ENCODE measurements around the gene PCMTD2.

GRCh38 chr20:64276817-64277216, 21.3 kb downstream of the PCMTD2 start:
- no peak for TF ChIP-seq POLR2A (IDR thresholded peaks at IDR 0.05; ENCODE audit: low read depth, low read length)
- no peak for TF ChIP-seq POLR2AphosphoS5 (IDR thresholded peaks at IDR 0.05; ENCODE audit: low read depth, low read length)
- TF ChIP-seq TAF1 (IDR thresholded peaks at IDR 0.05; ENCODE audit: borderline replicate concordance, low read depth, low read length): no peak

All from GM12892 (cell line).